ENCODE data around the gene BTAF1. TPM values are rescaled to one million over a fixed set of nuclear protein-coding genes. Genes with fewer than 3 reads are reported as not detected.

The BTAF1 gene
- total and polyA plus RNA-seq, 2 experiments from 2014 or later, result 30.4 to 55.7 TPM

GRCh38 chr10:91978585-91978984, 55.0 kb downstream of the BTAF1 start:
- Mint-ChIP-seq H3K27me3 (ENCODE audit: insufficient read depth, low read depth, poor library complexity) (no peaks in the 10 kb centered on the region), H3K9me3 (no peaks in the 10 kb centered on the region), H3K4me1 (no peaks in the 10 kb centered on the region), H3K36me3 (ENCODE audit: low read depth) (peaks cover 29% of the 10 kb centered on the region), H3K4me3 (no peak overlapping the region), H3K27ac (no peak overlapping the region)
- H4K20me1 ChIP-seq (replicated peaks; ENCODE audit: insufficient read depth), result no peaks in the 10 kb centered on the region
- peaks cover 12% of the 10 kb centered on the region for H3K36me3 ChIP-seq (ENCODE audit: insufficient read depth)
- DNase-seq (ENCODE audit: low spot score) (no peak), ATAC-seq (no peak)
- H3K27me3 ChIP-seq (ENCODE audit: insufficient read depth), result no peaks in the 10 kb centered on the region
- no peak overlapping the region for H3K4me2 ChIP-seq
- TF ChIP-seq ZNF462 (CRISPR knock-in tag; IDR thresholded peaks at IDR 0.05) (no peak), EZH2 (IDR thresholded peaks at IDR 0.05; ENCODE audit: low read depth, unreplicated experiment) (no peak), ZNF114 (CRISPR knock-in tag; IDR thresholded peaks at IDR 0.05) (no peak), CREB1 (CRISPR knock-in tag; IDR thresholded peaks at IDR 0.05; ENCODE audit: low read depth) (no peak), ZNF331 (CRISPR knock-in tag; IDR thresholded peaks at IDR 0.05; ENCODE audit: low read depth) (no peak), REST (IDR thresholded peaks at IDR 0.05; ENCODE audit: unreplicated experiment) (no peak), EZH2phosphoT487 (IDR thresholded peaks at IDR 0.05; ENCODE audit: unreplicated experiment) (no peak), CTCF (conservative IDR thresholded peaks at IDR 0.05; ENCODE audit: low read depth in 2 of 2) (no peak), NANOG (IDR thresholded peaks at IDR 0.05; ENCODE audit: borderline replicate concordance) (no peak), ETS1 (IDR thresholded peaks at IDR 0.05) (no peak), POLR2AphosphoS5 (IDR thresholded peaks at IDR 0.05; ENCODE audit: low read depth) (no peak), STAT1 (IDR thresholded peaks at IDR 0.05; ENCODE audit: unreplicated experiment) (no peak), JUNB (IDR thresholded peaks at IDR 0.05; ENCODE audit: unreplicated experiment) (no peak)
- H3K79me2 ChIP-seq (replicated peaks; ENCODE audit: insufficient read depth), result no peaks in the 10 kb centered on the region
- no peak overlapping the region for H3K27ac ChIP-seq (ENCODE audit: low read depth)
- no peaks in the 10 kb centered on the region for H3F3A ChIP-seq (replicated peaks; ENCODE audit: low read depth)
- H3K4me3 ChIP-seq, result no peak overlapping the region
- no peaks in the 10 kb centered on the region for H3K9me2 ChIP-seq (ENCODE audit: insufficient read depth)
- no peak overlapping the region for H2AFZ ChIP-seq
- no peaks in the 10 kb centered on the region for H3K4me1 ChIP-seq (ENCODE audit: insufficient read depth)

Data from GM23338 (cell line).